Measurements from ENCODE around the gene ZFP36L2. TPM values are rescaled to one million over a fixed set of nuclear protein-coding genes. Genes with fewer than 3 reads are reported as not detected.
A peak's percentile ranks its signal among the peaks of the same experiment; 100 is the strongest.

ZFP36L2 gene
- total RNA-seq, 1 experiment from 2014 or later: 105 TPM

GRCh38 chr2:43199492-43200488, 26.6 kb downstream of the ZFP36L2 start:
- peak; percentile 51 for DNase-seq
- H2AK5ac ChIP-seq (ENCODE audit: insufficient read length, low read length): no peak overlapping the region
- no peak overlapping the region for H3K27ac Mint-ChIP-seq
- H3K9ac ChIP-seq (ENCODE audit: extremely low read depth, insufficient read length, low read length): no peak overlapping the region
- no peak overlapping the region for H3K14ac ChIP-seq (ENCODE audit: insufficient read depth, low read length)
- H4K8ac ChIP-seq (replicated peaks; ENCODE audit: insufficient read length, low read depth, low read length): no peak overlapping the region
- no peak overlapping the region for H3K4ac ChIP-seq (ENCODE audit: low read depth, low read length)
- no peak overlapping the region for H3K27ac ChIP-seq (ENCODE audit: insufficient read length, low read depth, low read length)
- H2BK15ac ChIP-seq (ENCODE audit: low read depth, low read length): no peak overlapping the region
- no CpG with 5 or more reads among the region's 16 CpGs for WGBS (ENCODE audit: extremely low coverage, insufficient read length, low lambda C conversion rate)
- no peak overlapping the region for H2BK5ac ChIP-seq (ENCODE audit: insufficient read length, low read length)
- no peak overlapping the region for H3K4me3 Mint-ChIP-seq
- H2BK20ac ChIP-seq (ENCODE audit: low read depth, low read length, poor library complexity, severe bottlenecking): no peak overlapping the region
- no peak overlapping the region for H4K91ac ChIP-seq (ENCODE audit: insufficient read length, low read depth, low read length)
- H3K27me3 Mint-ChIP-seq (ENCODE audit: low read depth): no peaks in the 10 kb centered on the region
- H3K4me1 ChIP-seq (ENCODE audit: insufficient read depth, low read length): no peaks in the 10 kb centered on the region; the same call in 1 of the 2 replicates
- H2BK120ac ChIP-seq (ENCODE audit: low read depth, low read length, poor library complexity, severe bottlenecking): no peak overlapping the region
- H3K9me3 Mint-ChIP-seq: no peaks in the 10 kb centered on the region
- H3K79me1 ChIP-seq (ENCODE audit: insufficient read depth, low read depth, low read length, poor library complexity, severe bottlenecking): no peaks in the 10 kb centered on the region
- no peak overlapping the region for H2AFZ ChIP-seq (ENCODE audit: low read length)
- peaks cover 18 to 22% of the 10 kb centered on the region in 2 experiments for H3K4me1 Mint-ChIP-seq
- H3K27me3 ChIP-seq (ENCODE audit: insufficient read depth, low read length): no peaks in the 10 kb centered on the region
- H3K23me2 ChIP-seq (ENCODE audit: insufficient read length, low read depth, low read length, poor library complexity, severe bottlenecking): no peaks in the 10 kb centered on the region
- H3K18ac ChIP-seq (ENCODE audit: insufficient read length, low read depth, low read length): no peak overlapping the region
- no peaks in the 10 kb centered on the region for H3K36me3 Mint-ChIP-seq (ENCODE audit: insufficient read depth in 1 of 3, low read depth in 3 of 3)
- no peaks in the 10 kb centered on the region for H3K9me3 ChIP-seq (ENCODE audit: control insufficient read depth, low read depth, low read length)
- no peak overlapping the region for H3K23ac ChIP-seq (ENCODE audit: insufficient read length, low read depth, low read length)
- H4K5ac ChIP-seq (ENCODE audit: insufficient read length, low read depth, low read length): no peak overlapping the region
- TF ChIP-seq CTCF (conservative IDR thresholded peaks at IDR 0.05): no peak
- no peak overlapping the region for H3K4me2 ChIP-seq (ENCODE audit: insufficient read depth, insufficient read length, low read length)
- H2BK12ac ChIP-seq (ENCODE audit: insufficient read length, low read depth, low read length): no peak overlapping the region
- H3K56ac ChIP-seq (ENCODE audit: insufficient read length, low read depth, low read length): no peak overlapping the region
- no peaks in the 10 kb centered on the region for H3K79me2 ChIP-seq (ENCODE audit: insufficient read depth, low read length)
- no peak overlapping the region for H3T11ph ChIP-seq (ENCODE audit: low read length)
- H4K20me1 ChIP-seq (ENCODE audit: control insufficient read depth, insufficient read depth, insufficient read length): no peaks in the 10 kb centered on the region
